Tibial nerve (tissue), 4 donors: Measurements from ENCODE around the gene ASCL2. TPM values are rescaled to one million over a fixed set of nuclear protein-coding genes. Genes with fewer than 3 reads are reported as not detected.

Experiments
- DNase-seq, 2 donors: peaks; one replicate each; pipeline ENCODE4 v3.0.0-alpha.2; 2019; ENCODE audit warnings: low spot score in 2 of 2
- H3K27ac ChIP-seq, 4 donors: fragments of 200-600 bp; sonication (generic) in 3 of 4; one replicate each; pipeline ENCODE4 v1.5.1; 2017 to 2019; ENCODE audit warnings: mild to moderate bottlenecking in 1 of 4
- H3K27me3 ChIP-seq, 2 donors: fragments of 200-600 bp; sonication (generic) in 1 of 2; one replicate each; pipeline versions ENCODE4 v1.5.1 to v1.6.0; 2017 to 2019
- H3K36me3 ChIP-seq, 3 donors: fragments of 200-600 bp; sonication (generic); one replicate each; pipeline ENCODE4 v1.5.1; 2018 to 2019
- H3K4me1 ChIP-seq, 4 donors: fragments of 200-600 bp; sonication (generic) in 3 of 4; one replicate each; pipeline ENCODE4 v1.5.1; 2017 to 2019
- H3K4me3 ChIP-seq, 4 donors: fragments of 200-600 bp; sonication (generic) in 3 of 4; one replicate each; pipeline ENCODE4 v1.5.1; 2017 to 2019; ENCODE audit warnings: mild to moderate bottlenecking in 1 of 4, moderate library complexity in 1 of 4
- H3K9me3 ChIP-seq, 4 donors: fragments of 200-600 bp; sonication (generic) in 3 of 4; one replicate each; pipeline ENCODE4 v1.5.1; 2017 to 2019
- EP300 ChIP-seq, 2 donors: sonication (generic); formaldehyde crosslinking; IDR thresholded peaks; one replicate each; pipeline ENCODE4 v1.6.1; 2017; ENCODE audit warnings: antibody characterized with exemption in 2 of 2, mild to moderate bottlenecking in 1 of 2
- POLR2A ChIP-seq, 2 donors: fragments of 450-650 bp; IDR thresholded peaks; one replicate each; pipeline ENCODE4 v1.6.1; 2017; ENCODE audit warnings: antibody characterized with exemption in 2 of 2, mild to moderate bottlenecking in 2 of 2, moderate library complexity in 2 of 2
- WGBS, 2 donors: methylation state at CpG; one replicate each; pipeline ENCODE4 v1.1.5; 2018; 5-methylcytosine and 5-hydroxymethylcytosine counted together
- total RNA-seq, 4 donors: library from RNA; depleted of rRNA; stranded (reverse); fragments of >200 nt; gene quantifications; one replicate each; pipeline ENCODE4 v1.1.0, GENCODE V29; 2016
- TF ChIP-seq, protein P1 (sequence below), 5 experiments: fragments of 200-600 bp in 3 of 5; fragments of 450-650 bp in 2 of 5; sonication (generic) in 3 of 5; IDR thresholded peaks; one replicate each; pipeline ENCODE4 v1.5.1; 2016 to 2019; ENCODE audit warnings: antibody characterized with exemption in 5 of 5, mild to moderate bottlenecking in 3 of 5, moderate library complexity in 2 of 5

ASCL2 gene
- total RNA-seq, 4 donors from 2014 or later = 0.66 to 4.1 (median 3.0) TPM

DNA sequence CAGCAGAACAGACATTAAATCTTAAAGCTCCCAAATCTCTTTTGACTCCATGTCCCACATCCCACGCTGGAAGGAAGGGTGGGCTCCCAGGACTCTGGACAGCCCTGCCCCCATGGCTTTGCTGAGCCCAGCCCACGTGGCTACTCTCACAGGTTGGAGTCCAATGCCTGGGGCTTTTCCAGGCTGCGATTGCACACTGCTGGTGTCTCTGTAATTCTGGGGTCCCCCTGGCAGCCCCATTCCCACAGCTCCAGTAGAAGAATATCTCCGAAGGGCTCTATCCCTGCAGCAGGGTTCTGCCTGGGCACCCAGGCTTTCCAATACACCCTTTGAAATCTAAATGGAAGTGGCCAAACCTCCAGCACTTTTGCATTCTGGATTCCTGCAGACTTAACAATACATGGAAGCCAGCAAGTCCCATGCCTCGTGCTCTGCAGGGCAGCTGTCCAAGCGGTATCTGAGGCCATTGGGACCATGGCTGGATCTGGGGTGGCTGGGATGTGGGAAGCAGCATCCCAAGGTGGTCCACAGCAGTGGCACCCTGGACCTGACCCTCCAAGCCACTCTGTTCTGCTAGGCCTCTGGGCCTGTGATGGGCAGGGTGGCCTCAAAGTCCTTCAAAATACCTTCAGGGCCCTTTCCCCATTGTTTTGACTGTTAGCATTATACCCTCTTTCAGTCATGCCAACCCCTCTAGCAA, 50.9 kb downstream of the ASCL2 start:
- TF ChIP-seq EP300 (IDR thresholded peaks at IDR 0.05) (no peak), POLR2A (IDR thresholded peaks at IDR 0.05) (no peak)
- TF ChIP-seq, protein P1, sequence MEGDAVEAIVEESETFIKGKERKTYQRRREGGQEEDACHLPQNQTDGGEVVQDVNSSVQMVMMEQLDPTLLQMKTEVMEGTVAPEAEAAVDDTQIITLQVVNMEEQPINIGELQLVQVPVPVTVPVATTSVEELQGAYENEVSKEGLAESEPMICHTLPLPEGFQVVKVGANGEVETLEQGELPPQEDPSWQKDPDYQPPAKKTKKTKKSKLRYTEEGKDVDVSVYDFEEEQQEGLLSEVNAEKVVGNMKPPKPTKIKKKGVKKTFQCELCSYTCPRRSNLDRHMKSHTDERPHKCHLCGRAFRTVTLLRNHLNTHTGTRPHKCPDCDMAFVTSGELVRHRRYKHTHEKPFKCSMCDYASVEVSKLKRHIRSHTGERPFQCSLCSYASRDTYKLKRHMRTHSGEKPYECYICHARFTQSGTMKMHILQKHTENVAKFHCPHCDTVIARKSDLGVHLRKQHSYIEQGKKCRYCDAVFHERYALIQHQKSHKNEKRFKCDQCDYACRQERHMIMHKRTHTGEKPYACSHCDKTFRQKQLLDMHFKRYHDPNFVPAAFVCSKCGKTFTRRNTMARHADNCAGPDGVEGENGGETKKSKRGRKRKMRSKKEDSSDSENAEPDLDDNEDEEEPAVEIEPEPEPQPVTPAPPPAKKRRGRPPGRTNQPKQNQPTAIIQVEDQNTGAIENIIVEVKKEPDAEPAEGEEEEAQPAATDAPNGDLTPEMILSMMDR (IDR thresholded peaks at IDR 0.05) = no peak
- H3K27me3 ChIP-seq = no peaks in the 10 kb centered on the region
- peaks cover 0 to 12% (median 2%) of the 10 kb centered on the region in 4 donors for H3K9me3 ChIP-seq
- peaks cover 0 to 3% (median 0%) of the 10 kb centered on the region in 4 donors for H3K4me1 ChIP-seq
- H3K36me3 ChIP-seq = no peaks in the 10 kb centered on the region
- no peak for DNase-seq
- no peak overlapping the region for H3K27ac ChIP-seq
- H3K4me3 ChIP-seq = no peak overlapping the region
- WGBS, 2 donors = 63 to 71% methylated on average over 5 to 6 of the region's 6 CpGs

Other genes starting within 250 kb of the ASCL2 start
- gene IGF2, start 131.2 kb downstream of the ASCL2 start, total RNA-seq = 100 to 1,000 TPM; 131 to 246 (median 173) TPM
- gene INS, start 109.4 kb downstream of the ASCL2 start, total RNA-seq = 1 to 10 TPM in 1 of 4 donors, not detected in 3; 1.8 TPM
- 1 to 10 TPM in 1 of 4 donors, not detected in 3; 1.3 TPM for gene TH, start 98.8 kb downstream of the ASCL2 start, total RNA-seq
- gene C11orf21, start 31.3 kb upstream of the ASCL2 start, total RNA-seq = 1 to 10 TPM in 2 of 4 donors, under 1 TPM in 2; 0.39 to 2.4 (median 1.1) TPM
- 1 to 10 TPM; 1.8 to 9.0 (median 5.8) TPM for gene TSPAN32, start 31.4 kb upstream of the ASCL2 start, total RNA-seq
- 100 to 1,000 TPM; 650 to 822 (median 674) TPM for gene CD81, start 106.7 kb upstream of the ASCL2 start, total RNA-seq
- gene TSSC4, start 130.2 kb upstream of the ASCL2 start, total RNA-seq = 10 to 100 TPM; 44.8 to 54.3 (median 49.1) TPM
- not detected for gene TRPM5, start 173.9 kb upstream of the ASCL2 start, total RNA-seq
- 10 to 100 TPM in 1 of 4 donors, 1 to 10 TPM in 3; 3.5 to 11.4 (median 7.5) TPM for gene KCNQ1, start 174.4 kb upstream of the ASCL2 start, total RNA-seq